T-helper 1 cell treated with Interleukin-12 subunit alpha and Interleukin-12 subunit beta and Interleukin-4 antibody, amounts not matched to agents 30 μg/mL and 1 μg/mL, for 36 hours (primary cell): Measurements from ENCODE around the gene BBOX1.
"Not testable (repeated sequence)": the region's sequence is repeated elsewhere in the genome, so short reads cannot be mapped to it uniquely, and the experiment has no call there.

ENCODE experiments used
- H3K27ac Mint-ChIP-seq: one replicate; pipeline ENCODE4 v1.8.0; 2021; ENCODE audit warnings: mild to moderate bottlenecking, mixed read lengths
- H3K27me3 Mint-ChIP-seq: one replicate; pipeline ENCODE4 v1.8.0; 2021; ENCODE audit warnings: low read depth, mixed read lengths
- H3K36me3 Mint-ChIP-seq: one replicate; pipeline ENCODE4 v1.8.0; 2021; ENCODE audit warnings: low read depth, mixed read lengths
- H3K4me1 Mint-ChIP-seq: one replicate; pipeline ENCODE4 v1.8.0; 2021; ENCODE audit warnings: low read depth, mixed read lengths
- H3K4me3 Mint-ChIP-seq: one replicate; pipeline ENCODE4 v1.8.0; 2021; ENCODE audit warnings: mild to moderate bottlenecking, moderate library complexity, mixed read lengths
- H3K9me3 Mint-ChIP-seq: one replicate; pipeline ENCODE4 v1.8.0; 2021; ENCODE audit warnings: mixed read lengths

The BBOX1 gene

DNA sequence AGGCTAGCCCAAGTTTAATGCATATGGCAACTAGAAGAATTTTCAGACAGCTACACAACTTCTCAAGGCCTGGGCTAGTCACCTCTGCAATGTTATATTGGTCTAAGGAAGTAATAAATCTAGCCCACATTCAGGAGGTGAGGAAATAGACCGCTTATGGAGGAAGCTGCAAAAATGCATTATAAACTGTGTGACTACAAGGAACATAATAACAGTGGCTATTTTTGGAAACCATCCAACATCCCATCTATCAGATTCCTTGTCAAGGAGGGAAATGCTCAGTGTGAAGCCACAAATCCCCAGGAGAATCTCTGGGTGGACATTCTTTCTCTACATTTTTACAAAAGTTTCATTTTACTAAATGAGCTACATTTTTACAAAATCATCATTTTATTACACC is 76.1 kb downstream of the BBOX1 start:
- Mint-ChIP-seq H3K9me3 (no peaks in the 10 kb centered on the region), H3K36me3 (no peaks in the 10 kb centered on the region), H3K4me3 (no peak overlapping the region), H3K27me3 (no peaks in the 10 kb centered on the region), H3K27ac (no peak overlapping the region), H3K4me1 (no peaks in the 10 kb centered on the region)

DNA sequence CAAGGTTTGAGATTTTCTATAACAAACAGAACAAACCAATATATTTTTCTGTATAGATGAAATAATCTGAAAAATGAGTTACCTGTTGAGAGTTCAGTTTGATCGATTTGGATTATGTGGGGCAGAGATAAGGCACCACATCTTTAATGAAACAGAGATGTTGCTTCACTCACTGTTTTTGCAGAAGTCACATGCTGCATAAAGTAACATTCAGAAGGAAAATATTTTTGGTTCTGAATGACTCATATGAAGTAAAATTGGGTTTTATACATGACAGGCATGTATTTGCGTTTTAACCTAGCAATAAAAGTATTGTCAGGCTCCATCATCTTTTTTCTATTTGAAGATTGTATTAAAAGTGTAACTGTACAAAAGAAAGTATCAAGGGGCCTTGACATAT is 77.8 kb downstream of the BBOX1 start:
- no peaks in the 10 kb centered on the region for H3K27me3 Mint-ChIP-seq
- no peaks in the 10 kb centered on the region for H3K4me1 Mint-ChIP-seq
- H3K27ac Mint-ChIP-seq, result no peak overlapping the region
- H3K4me3 Mint-ChIP-seq, result no peak overlapping the region
- no peaks in the 10 kb centered on the region for H3K9me3 Mint-ChIP-seq
- no peaks in the 10 kb centered on the region for H3K36me3 Mint-ChIP-seq

DNA sequence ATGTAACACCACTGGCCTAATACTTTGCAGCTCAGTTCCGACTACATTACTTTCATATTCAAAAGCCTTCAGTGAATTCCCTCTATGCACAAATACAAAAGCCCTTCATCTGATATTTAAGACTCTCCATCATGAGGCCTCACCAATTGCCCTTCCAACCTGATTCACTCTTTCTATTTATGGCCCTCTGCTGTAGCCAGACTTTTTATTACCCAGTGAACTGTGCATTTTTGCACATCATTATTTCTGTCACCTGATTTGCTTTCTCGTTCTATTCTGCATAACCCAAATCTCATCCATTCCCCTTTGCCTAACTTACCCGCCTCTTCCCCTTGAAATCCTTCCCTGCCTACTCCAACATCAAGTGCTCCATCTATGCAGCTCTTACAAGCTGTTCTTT is 78.3 kb downstream of the BBOX1 start:
- H3K9me3 Mint-ChIP-seq, result no peaks in the 10 kb centered on the region
- H3K36me3 Mint-ChIP-seq, result no peaks in the 10 kb centered on the region
- no peak overlapping the region for H3K4me3 Mint-ChIP-seq
- no peak overlapping the region for H3K27ac Mint-ChIP-seq
- no peaks in the 10 kb centered on the region for H3K27me3 Mint-ChIP-seq
- H3K4me1 Mint-ChIP-seq, result no peaks in the 10 kb centered on the region

DNA sequence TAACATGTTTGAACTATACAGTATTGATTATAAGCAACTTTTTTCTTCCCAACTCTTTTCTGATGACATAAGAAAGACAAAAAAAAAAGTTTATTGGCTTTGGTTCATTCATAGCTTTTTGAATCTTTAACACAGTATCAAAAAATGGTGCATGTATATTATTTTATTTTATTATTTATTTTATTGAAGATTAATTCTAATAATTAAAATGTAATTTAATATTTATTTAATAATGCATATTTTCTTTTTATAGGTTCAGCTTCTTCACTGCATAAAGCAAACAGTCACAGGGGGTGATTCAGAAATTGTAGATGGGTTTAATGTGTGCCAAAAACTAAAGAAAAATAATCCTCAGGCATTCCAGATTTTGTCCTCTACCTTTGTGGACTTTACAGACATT is 78.8 kb downstream of the BBOX1 start:
- no peaks in the 10 kb centered on the region for H3K27me3 Mint-ChIP-seq
- H3K4me3 Mint-ChIP-seq, result no peak overlapping the region
- H3K36me3 Mint-ChIP-seq, result no peaks in the 10 kb centered on the region

DNA sequence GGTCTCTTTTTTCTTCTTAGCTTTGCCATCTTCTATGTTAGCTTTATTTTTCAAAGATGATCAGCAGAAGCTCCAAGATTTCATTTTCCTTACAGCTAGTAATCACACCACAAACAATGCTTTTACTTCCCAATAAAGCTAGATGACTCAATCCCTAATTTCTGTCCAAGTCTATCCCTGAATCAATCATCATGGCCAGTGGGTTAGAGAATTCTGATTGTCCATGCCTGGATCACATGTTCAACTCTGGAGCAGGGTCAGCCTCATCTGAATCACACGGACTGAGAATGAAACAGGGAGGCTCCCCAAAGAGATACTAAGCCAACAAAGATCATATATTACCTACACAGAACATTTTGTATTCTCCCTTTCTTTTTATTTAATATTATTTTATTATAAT is 79.6 kb downstream of the BBOX1 start:
- Mint-ChIP-seq H3K4me1 (no peaks in the 10 kb centered on the region), H3K27me3 (no peaks in the 10 kb centered on the region), H3K27ac (no peak overlapping the region), H3K4me3 (no peak overlapping the region), H3K9me3 (no peaks in the 10 kb centered on the region), H3K36me3 (no peaks in the 10 kb centered on the region)

More for the DNA sequence above, 78.8 kb downstream of the BBOX1 start:
- Mint-ChIP-seq H3K9me3 (no peaks in the 10 kb centered on the region), H3K4me1 (no peaks in the 10 kb centered on the region), H3K27ac (no peak overlapping the region)

DNA sequence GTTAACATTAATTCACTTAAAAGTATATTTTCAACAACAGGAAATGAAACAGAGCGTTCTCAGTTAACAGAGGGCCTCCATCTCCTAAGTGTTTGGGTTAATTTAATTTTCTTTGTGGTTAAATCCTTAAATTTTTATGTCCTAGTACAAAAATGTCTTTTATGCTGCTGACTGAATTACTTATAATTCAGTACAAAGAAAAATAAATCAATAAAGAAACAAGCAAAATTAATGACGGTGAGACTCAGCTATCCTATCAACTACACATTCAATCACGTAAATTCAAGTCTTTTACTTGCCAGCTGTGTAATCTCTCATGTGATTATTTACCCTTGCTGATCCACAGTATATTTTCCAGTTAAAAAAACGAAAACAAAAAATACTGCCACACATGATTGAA is 81.4 kb downstream of the BBOX1 start:
- Mint-ChIP-seq H3K4me3 (no peak overlapping the region), H3K27me3 (no peaks in the 10 kb centered on the region), H3K36me3 (no peaks in the 10 kb centered on the region), H3K9me3 (no peaks in the 10 kb centered on the region), H3K4me1 (no peaks in the 10 kb centered on the region), H3K27ac (no peak overlapping the region)

DNA sequence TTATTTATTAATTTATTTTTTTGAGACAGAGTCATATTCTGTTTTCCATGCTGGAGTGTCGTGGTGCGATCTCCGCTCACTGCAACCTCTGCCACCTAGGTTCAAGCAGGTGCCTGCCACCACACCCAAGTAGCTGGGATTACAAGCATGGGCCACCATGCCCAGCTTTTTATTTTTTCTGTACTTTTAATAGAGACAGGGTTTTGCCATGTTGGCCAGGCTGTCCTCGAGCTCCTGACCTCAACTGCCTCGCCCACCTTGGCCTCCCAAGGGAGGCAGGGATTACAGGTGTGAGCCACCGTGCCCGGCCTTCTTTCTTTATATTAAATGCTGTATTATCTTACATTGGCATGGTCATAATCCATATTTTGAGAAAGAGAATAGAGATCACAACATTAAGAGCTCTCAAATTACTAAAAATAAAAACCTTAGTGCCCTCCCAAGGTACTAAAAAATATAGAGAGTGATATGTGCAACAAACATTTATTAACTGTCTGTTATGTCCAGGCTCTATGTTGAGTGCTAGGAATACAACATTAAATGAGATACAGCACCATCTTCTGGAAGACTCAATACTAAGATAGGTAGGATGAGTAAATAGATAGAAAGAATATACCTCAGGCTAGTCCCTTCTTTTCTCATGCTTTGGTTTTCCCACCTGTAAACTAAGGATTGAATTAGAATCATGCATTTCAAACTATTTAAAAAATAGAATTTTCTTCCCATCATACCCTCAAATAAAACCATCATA is 84.1 kb downstream of the BBOX1 start:
- Mint-ChIP-seq H3K4me3 (no peak overlapping the region), H3K36me3 (no peaks in the 10 kb centered on the region), H3K27me3 (no peaks in the 10 kb centered on the region), H3K4me1 (no peaks in the 10 kb centered on the region), H3K9me3 (no peaks in the 10 kb centered on the region), H3K27ac (no peak overlapping the region)

DNA sequence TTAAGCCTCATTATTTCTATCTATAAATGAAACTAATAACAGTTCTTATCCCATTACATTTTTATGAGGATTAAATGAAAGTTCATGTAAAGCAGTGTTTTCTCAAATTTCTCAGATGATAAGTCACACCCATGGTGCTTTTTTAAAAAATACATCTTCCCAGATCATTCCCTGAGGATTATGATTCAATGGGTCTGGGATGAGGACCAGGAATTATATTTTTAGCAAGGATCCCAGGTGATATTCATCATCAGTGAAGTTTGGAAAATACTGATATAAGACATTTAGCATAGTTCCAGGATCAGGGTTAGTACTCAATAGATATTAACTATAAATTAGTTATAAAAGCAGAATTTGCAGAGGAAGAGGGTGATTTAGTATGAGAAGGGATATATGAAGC is 89.1 kb downstream of the BBOX1 start:
- no peaks in the 10 kb centered on the region for H3K36me3 Mint-ChIP-seq
- no peaks in the 10 kb centered on the region for H3K27me3 Mint-ChIP-seq
- no peaks in the 10 kb centered on the region for H3K4me1 Mint-ChIP-seq
- H3K9me3 Mint-ChIP-seq, result no peaks in the 10 kb centered on the region
- H3K27ac Mint-ChIP-seq, result no peak overlapping the region
- H3K4me3 Mint-ChIP-seq, result no peak overlapping the region

DNA sequence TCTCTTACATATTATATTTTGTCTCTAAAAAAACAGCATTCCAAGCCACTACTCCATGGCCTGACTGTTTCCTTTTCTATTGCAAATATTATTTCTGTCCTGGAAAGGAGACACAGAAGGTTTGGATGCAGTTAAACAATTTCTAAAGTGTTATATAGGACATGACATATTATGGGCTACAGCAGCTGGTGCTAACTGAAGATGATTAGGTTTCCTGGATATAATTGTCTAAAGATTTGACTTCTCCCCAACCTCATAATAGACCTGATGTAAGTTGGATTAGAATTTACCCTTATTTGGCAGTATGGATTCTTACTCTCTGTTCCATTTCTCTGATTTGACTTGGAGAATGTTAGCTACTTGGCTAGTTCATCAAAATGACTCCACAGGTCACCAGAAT is 90.2 kb downstream of the BBOX1 start:
- Mint-ChIP-seq H3K27ac (no peak overlapping the region), H3K4me3 (no peak overlapping the region), H3K4me1 (no peaks in the 10 kb centered on the region), H3K36me3 (no peaks in the 10 kb centered on the region), H3K9me3 (peaks cover 4% of the 10 kb centered on the region), H3K27me3 (no peaks in the 10 kb centered on the region)

DNA sequence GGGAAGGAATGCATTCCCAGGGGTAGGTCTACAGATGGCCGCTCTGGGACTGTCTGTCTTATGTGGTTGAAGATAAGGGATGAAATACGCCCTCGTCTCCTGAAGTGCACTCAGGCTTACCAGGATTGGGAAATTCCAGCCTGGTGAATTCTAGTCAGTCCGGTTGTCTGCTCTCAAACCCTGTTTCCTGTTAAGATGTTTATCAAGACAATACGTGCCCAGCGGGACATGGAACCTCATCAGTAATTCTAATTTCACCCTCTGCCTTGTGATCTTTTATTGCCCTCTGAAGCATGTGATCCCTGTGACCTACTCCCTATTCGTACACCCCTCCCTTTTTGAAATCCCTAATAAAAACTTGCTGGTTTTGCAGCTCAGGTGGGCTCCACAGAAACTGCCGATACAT is 95.3 kb downstream of the BBOX1 start:
- not testable (repeated sequence) for H3K9me3 Mint-ChIP-seq, H3K4me3 Mint-ChIP-seq, H3K4me1 Mint-ChIP-seq, H3K36me3 Mint-ChIP-seq, H3K27ac Mint-ChIP-seq, H3K27me3 Mint-ChIP-seq

DNA sequence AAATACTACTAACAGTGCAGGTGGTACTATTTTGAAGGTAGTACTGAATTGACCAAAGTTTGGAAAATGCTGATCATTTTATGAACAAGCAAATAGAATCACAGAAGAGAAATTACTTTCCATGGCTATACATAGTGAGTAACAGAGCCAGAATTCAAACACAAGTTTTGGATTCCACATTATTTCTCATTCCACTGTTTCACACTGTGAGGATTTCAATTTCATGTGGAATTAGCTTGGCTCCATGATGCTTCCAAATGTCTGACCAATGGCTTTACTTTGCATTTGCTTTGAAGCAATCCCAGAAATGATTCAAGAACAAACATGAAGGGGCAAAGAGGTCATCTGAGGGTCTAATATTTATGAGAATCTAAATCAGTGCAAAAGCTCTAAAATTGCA is 98.1 kb downstream of the BBOX1 start:
- Mint-ChIP-seq H3K9me3 (peaks cover 23% of the 10 kb centered on the region), H3K4me1 (no peaks in the 10 kb centered on the region), H3K27ac (no peak overlapping the region), H3K27me3 (no peaks in the 10 kb centered on the region), H3K36me3 (no peaks in the 10 kb centered on the region), H3K4me3 (no peak overlapping the region)

DNA sequence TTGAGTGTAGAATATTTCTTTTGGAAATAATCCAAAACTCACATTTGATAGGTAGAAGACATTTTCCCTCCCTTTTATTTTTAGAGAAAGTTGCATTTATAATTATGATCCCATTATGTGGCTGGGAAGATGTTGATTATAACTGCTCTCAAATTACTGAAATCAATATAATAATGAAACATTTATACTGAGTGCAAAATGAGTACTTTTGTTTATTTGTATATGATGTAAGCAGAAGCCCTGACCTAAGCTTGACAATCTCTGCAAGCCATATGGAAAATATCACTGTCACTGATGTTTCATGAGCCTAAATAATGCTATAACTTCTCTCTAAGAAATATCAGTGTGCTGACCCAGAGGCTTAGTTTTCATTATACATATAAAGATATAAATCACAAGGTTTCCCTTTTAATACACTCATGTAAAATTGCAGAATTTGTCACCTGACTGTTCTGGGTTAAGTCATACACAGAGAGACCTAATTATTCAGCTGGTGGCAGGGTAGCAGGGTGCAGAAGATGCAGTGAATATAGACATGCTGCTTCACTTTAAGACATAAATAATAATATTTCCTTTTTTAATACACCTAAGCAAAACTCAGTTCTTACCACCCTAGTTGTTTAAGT is 99.2 kb downstream of the BBOX1 start:
- Mint-ChIP-seq H3K27ac (no peak overlapping the region), H3K4me3 (no peak overlapping the region), H3K36me3 (no peaks in the 10 kb centered on the region), H3K4me1 (no peaks in the 10 kb centered on the region), H3K9me3 (peaks cover 23% of the 10 kb centered on the region), H3K27me3 (no peaks in the 10 kb centered on the region)

DNA sequence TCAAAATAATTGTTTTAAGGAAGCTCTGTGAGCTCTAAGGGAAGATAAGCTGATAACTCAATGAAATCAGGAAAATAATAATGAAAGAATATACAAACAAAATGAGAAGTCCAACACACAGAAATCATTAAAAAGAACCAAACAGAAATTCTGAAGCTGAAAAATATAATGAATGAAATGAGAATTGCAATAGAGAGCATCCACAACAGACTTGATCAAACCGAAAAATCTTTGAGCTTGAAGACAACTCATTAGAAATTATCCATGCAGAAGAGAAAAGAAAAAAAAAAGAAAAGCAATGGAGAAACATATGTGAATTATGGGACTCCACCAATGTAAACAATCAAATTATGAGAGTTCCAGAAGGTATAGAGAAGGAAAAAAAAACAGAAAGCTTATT is 101.0 kb downstream of the BBOX1 start:
- H3K27ac Mint-ChIP-seq, result no peak overlapping the region
- H3K27me3 Mint-ChIP-seq, result no peaks in the 10 kb centered on the region
- H3K9me3 Mint-ChIP-seq, result peaks cover 17% of the 10 kb centered on the region
- no peak overlapping the region for H3K4me3 Mint-ChIP-seq
- H3K4me1 Mint-ChIP-seq, result no peaks in the 10 kb centered on the region
- H3K36me3 Mint-ChIP-seq, result no peaks in the 10 kb centered on the region

DNA sequence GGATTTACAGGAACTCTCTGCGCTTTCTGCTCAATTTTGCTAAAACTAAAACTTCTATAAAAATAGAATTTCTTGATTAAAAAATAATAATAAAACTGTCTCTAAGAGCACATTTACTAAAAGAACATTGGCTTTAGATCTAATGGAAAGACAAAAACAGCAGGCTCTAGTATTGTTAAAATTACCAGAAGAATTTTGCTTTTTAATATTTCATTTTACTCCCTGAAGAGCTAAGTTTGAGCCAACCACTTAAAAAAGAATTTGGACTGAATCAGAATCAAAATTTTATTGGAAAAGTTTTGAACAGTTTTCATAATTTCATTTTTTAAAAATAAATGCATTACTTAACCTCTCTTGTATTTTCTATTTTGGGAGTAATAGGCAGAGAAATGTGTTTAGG is 107.3 kb downstream of the BBOX1 start:
- H3K36me3 Mint-ChIP-seq, result no peaks in the 10 kb centered on the region
- no peaks in the 10 kb centered on the region for H3K27me3 Mint-ChIP-seq
- H3K27ac Mint-ChIP-seq, result no peak overlapping the region
- H3K9me3 Mint-ChIP-seq, result no peaks in the 10 kb centered on the region
- H3K4me3 Mint-ChIP-seq, result no peak overlapping the region
- H3K4me1 Mint-ChIP-seq, result no peaks in the 10 kb centered on the region

DNA sequence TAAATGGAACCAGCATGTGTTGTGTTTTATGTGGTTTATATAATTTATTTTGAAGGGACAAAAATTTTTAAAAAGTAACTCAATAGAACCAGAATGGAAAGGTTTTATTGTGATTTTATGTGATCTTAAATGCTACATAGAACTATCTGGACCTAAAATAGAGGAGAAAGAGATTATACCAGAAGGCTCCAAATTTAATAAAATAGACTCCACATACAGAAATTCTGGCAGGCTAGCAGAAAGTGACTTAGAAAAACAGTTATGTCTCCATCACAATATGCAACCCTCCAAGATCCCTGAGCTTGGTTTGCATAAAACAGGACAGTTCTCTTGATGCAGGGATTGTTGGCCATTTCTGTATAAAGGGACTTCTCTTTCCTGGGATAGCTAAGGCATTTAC is 107.9 kb downstream of the BBOX1 start:
- no peaks in the 10 kb centered on the region for H3K36me3 Mint-ChIP-seq
- no peak overlapping the region for H3K4me3 Mint-ChIP-seq

More for the DNA sequence above, 107.9 kb downstream of the BBOX1 start:
- Mint-ChIP-seq H3K9me3 (no peaks in the 10 kb centered on the region), H3K4me1 (no peaks in the 10 kb centered on the region), H3K27ac (no peak overlapping the region), H3K27me3 (no peaks in the 10 kb centered on the region)
